ENCODE measurements around the gene MICAL2.
A peak's percentile ranks its signal among the peaks of the same experiment; 100 is the strongest.

Gene MICAL2

DNA sequence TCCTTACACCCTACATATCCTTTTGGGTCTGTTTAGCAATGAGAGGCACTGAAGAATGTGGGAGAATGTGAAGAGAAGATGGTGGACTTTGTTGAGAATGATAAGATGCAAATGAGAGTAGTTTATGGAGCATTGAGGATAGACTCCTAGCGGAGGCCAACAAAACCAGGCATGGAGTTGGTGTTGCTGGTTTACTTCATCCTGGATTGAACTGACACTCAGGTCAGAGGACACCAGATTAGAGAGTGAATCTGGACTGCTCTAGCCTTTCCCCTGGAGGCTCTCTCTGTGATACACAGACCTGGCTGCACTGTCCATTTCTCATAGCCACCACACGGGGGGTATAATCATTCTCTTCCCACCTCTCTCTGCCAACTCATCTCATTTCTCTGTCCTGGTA is 98.7 kb downstream of the MICAL2 start:
- DNase-seq (ENCODE audit: low spot score): no peak

DNA sequence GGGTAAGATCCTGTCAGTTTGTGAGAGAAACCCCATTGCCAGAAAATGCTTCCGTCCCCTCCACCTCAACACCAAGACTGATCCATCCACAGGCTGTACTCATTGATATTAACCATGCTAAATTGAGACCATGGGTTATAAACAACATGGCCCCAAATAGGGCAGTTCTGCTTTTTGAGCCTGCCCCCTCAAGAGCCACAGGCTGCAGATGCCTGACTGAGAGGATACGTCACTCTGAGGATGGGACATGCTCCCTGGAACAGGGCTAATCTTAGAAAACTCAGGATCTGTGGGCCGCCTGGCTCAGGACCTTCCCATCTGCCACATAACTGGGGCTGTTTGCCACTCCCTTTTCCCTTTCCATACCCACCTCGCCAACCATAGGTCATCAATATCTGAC is 99.8 kb downstream of the MICAL2 start:
- no peak for DNase-seq (ENCODE audit: low spot score)

DNA sequence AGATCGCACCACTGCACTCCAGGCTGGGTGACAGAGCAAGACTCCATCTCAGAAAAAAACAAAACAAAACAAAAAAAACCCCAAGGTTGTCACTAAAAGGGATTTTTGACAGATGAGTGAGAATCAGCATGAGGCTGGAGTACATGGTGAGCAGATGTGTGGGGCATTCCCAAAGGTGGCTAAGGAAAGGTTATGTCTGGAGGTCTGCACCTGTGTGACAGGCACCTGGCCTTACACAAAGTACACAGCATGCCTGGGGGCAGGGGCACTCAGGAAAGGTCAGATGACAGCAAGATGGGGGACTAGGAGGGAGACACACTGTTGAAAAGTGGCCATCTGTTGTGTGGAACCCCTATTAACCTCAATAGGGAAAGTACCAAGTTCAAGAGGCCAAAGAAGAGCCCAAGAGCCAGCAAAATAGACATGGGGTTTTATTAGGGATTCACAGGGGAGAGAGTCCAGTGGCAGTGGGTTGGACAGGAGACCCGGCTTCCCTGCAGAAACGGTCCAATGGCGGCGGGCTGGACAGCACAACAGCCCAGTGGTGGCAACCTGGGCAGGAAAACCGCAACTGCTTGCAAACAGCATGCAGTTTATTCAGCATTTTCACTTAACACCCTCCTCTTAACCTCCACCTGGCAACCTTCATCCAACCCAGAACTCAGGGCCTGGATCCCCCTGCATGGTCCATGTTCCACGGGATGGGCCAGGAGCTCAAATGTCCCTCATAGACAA is 101.1 kb downstream of the MICAL2 start:
- no peak for DNase-seq (ENCODE audit: low spot score)

DNA sequence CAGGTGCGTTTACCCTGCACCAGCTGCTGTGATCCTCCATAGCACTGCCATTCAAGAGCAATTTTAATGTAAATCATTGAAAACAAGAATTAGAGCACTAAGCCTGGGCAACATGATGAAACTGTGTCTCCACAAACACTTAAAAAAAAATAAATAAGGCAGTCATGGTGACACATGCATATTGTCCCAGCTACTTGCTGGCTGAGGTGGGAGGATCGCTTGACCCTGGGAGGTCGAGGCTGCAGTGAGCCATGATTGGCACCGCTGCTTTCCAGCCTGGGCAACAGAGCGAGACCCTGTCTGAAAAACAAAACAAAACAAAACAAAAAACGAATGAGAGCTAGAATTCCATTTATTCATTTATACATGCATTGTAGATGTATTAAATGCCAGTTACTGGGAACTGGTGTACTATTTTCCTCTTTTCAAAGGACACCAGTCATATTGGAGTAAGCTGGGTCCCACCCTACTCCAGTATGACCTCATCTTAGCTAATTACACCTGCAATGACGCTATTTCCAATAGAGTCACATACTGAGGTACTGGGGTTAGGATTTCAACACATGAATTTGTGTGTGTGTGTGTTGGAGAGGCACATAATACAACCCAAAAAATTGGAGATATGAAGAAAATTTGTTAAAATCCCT is 101.9 kb downstream of the MICAL2 start:
- DNase-seq (ENCODE audit: low spot score): no peak

DNA sequence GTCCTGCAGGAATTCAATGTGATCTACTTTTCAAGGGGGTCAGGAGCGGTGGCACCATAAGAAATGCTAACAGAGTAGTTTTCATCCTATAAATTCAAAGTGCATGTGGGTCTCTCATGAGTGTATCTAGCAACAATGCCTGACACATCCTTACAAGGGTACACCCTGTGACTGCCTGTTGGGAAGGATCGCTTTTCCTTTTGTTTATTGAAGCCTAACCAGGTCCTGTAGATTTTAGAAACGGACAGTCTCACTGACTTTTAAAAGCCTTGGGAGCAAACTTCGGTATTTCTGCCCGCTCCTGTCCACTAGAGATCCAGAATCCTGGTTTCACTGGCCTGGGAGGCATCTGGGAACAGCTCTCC is 102.4 kb downstream of the MICAL2 start:
- DNase-seq (ENCODE audit: low spot score): no peak

DNA sequence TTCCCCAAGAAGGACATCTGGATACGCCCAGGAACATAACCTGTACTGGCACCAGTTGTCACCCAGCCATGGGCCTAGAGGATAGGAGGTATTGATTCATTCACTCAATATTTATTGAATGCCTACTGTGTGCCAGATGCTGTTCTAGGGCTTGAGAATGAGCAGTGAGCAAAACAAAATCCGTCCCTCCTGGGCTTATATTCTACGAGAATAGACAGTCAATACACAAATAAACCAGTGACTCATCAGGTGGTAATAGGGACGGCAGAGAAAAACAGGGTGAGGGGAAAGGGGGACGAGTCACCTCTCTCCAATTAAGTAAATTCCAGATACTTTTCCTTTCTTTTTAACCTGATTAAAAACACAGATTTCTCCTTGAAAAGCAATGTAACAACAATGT is 103.5 kb downstream of the MICAL2 start:
- DNase-seq (ENCODE audit: low spot score): no peak

DNA sequence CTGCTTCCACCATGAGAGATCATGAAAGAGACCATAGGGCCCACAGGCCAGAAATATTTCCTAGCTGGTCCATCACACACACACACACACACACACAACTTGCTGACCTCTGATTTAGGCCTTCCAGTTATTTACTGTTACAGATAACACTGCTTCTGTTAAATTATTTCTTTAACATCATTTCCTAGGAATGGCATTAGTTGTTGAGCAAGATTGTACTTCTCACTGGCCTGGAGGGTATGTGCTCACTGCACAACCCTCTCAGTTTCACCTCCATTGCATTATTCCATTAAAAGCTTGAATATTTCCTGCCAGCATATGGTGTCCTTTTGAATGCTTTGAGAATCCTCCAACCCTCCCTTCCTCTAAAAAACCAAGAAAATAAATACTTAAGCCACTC is 104.4 kb downstream of the MICAL2 start:
- no peak for DNase-seq (ENCODE audit: low spot score)

DNA sequence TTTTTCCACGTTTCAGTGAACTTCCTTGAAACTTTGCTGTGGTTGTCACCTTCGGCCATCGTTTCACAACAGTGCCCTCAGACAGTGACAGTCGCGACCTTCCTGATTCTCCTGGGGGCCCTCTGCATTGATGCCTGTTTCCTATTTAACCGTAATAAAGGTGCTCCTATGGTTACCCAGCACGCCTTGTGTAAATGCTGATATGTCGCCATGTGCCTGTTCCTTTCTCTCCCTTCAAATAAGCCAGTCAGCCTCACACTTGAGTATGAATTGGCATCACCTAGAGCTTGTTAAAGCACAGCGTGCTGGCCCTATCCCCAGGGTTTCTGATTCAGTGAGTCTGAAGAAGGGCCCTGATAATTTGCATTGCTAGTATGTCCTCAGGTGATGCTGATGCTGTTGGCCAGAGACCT is 104.8 kb downstream of the MICAL2 start:
- DNase-seq (ENCODE audit: low spot score): no peak

DNA sequence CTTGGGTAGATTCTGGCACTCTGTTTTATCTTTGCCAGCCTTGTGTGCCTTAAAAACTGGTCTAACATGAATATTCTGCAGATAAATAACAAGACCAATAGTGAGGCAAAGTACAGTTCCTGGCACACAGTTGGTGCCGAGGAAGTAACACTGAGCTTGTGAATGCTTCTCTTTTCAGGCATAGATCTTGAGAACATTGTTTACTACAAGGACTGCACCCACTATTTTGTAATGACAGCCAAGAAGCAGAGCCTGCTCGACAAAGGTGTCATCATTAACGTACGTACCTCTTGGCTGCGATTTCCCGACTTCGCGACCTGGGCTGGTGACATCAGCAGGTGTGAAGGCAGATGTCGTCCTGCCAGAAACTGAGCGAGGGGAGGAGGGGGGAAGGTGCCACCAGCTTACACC is 105.7 kb downstream of the MICAL2 start:
- peak; percentile 27 for DNase-seq (ENCODE audit: low spot score)

DNA sequence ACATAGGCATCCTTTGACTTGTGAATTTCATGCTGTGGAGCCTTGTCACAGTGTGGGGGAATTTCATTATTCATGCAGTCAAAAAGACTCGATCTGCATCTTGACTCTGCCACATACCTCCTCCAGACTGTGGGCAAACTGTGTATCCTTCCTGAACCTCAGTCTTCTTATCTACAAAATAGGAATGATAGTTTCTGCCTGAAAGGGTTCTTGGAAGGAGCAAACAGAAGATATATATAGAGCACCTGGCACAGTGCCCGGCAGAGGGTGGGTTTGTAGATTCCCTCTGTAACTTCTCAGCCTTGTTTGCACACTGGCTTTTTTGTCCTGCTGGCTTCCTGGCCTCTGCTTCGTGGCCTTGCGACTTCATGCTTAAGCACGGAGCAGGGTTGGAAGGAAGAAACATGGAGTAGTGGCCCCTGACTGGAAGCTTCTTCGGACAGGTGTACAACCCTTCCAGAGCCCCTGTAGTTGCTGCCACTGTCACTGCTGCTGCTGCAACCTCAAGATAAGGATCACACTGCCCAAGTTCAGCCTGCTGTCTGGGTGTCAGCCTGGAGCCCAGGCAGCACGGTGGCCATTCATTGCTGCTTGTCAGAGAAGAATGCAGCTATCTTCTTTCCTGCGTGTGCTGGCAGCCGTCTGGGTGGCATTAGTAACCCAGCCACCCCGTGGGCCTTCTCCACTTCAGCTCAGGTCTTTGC is 106.4 kb downstream of the MICAL2 start:
- DNase-seq (ENCODE audit: low spot score): no peak

DNA sequence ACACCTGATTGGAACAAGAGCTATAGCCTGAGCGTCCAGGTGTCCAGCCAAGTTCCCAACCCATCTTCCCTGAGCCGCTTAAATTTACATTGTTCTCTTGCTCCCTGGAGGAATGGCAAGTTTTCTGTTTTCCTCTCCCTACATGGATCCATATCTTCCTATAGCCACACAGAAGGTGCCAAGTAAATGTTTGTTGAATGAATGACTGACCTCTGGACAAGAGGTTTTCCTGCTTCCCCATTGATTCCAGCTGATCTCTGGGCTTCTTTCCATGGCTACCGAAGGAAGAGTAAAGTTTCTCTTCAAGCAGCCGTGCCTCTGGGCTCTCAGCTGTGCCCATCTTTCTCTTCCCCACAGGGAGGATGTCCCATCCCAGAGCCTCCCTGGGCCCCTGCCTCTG is 107.5 kb downstream of the MICAL2 start:
- no peak for DNase-seq (ENCODE audit: low spot score)

DNA sequence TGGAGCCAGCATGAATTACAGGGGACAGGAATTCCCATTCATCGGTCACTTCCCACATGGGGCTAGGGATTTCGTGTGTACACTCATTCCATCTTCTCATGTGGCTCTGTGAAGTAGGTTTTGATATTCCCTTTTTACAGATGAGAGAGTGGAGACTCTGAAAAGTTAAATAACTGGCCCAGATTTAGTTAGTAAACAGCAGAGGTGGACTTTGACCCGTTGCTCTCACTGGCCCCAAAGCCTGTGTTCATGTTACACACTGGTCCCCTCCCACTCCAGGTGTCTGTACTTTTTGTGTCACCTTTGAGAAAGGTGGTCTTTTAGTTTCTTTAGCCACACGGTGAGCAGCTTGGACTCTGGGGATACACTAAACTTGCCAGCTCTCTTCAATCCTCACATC is 108.5 kb downstream of the MICAL2 start:
- DNase-seq (ENCODE audit: low spot score): no peak

DNA sequence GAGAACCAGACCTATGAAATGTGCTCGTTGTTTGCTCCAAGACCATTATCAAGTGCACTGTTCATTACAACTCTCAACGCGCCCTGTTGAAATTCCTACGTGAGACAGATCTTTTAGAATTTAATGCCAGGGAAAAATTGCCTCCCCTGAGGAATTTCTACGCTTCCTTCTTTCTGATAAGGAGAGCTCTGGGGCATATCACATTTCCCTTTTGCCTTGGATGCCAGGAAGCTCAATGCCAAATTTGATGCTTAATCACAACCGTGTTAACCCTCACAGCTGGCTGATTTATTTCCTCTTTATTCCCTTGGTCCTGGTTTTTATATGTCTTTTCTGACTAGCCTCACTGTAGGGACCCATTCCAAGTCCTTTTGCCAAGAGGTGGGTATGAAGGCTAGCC is 109.4 kb downstream of the MICAL2 start:
- no peak for DNase-seq (ENCODE audit: low spot score)

DNA sequence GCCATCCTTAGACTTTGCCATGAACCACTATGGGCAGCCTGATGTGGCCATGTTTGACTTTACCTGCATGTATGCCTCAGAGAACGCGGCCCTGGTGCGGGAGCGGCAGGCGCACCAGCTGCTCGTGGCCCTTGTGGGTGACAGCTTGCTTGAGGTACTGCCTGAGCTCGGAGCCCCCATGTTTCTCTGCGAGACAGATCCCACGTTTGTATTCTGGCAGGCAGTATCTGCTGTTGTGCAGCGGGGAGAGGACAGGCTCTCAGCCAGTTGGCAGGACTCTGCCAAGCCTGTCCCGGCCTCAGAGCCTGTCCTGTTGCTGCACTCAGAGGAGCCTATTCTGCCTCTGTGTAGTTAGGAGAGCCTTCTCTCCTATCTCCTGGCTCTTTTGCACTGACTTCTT is 109.9 kb downstream of the MICAL2 start:
- DNase-seq (ENCODE audit: low spot score): peak; percentile 91

DNA sequence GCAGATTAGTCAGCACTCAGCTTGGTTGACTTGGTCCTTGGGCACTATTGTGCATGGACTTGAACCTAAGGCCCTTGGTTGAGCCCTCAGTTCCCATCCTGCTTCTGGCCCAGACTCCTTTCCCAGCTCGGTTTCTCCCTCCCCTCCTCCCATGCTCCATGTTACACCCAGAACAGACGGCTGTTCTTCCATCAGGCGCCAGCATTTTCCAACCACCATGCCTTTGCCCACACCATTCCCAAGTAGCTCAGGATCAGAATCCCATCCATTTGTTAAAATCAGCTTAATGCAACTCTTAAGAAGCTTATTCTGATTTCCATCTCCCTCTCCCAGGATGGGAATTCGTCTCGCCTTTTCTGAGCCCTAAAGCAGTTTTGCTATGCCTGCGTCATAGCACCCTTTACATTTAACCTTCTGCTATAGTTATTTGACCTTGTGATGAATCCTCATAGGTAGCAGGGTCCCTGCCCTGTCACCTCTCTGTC is 110.7 kb downstream of the MICAL2 start:
- DNase-seq (ENCODE audit: low spot score): no peak

DNA sequence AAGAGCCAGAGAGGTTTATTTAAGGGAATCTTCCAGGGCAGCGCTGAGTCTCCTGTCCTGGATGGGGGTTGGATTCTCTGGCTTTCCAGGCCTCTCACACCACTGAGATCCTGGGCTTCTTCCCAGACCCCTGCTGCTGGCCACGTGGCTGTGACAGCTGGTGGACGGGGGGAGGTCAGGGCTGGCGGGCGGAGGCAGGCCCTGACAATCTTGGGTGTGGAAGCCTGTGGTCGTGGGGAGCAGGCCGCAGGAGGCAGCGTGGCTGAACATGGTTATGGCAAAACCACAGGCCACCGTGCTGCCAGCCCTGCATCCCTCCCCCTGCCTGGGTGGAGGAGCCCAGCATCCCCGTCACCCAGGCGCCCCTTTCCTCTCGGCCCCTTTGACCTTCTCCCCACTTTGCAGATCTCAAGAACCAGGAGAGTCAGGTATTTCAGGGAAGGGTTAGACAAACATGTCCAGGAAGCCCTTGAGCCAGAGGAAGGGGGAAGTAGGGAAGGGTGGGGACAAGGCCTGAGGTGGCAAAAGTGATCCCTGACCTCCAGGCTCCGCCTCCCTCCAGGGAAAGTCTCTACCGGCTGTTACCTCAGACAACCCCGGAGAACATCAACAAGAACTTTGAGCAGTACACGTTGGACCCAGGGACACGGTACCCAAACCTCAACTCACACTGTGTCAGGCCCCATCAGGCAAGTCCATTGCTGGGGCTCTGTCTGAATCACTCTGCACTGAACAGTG is 111.8 kb downstream of the MICAL2 start:
- peak; percentile 45 for DNase-seq (ENCODE audit: low spot score)

DNA sequence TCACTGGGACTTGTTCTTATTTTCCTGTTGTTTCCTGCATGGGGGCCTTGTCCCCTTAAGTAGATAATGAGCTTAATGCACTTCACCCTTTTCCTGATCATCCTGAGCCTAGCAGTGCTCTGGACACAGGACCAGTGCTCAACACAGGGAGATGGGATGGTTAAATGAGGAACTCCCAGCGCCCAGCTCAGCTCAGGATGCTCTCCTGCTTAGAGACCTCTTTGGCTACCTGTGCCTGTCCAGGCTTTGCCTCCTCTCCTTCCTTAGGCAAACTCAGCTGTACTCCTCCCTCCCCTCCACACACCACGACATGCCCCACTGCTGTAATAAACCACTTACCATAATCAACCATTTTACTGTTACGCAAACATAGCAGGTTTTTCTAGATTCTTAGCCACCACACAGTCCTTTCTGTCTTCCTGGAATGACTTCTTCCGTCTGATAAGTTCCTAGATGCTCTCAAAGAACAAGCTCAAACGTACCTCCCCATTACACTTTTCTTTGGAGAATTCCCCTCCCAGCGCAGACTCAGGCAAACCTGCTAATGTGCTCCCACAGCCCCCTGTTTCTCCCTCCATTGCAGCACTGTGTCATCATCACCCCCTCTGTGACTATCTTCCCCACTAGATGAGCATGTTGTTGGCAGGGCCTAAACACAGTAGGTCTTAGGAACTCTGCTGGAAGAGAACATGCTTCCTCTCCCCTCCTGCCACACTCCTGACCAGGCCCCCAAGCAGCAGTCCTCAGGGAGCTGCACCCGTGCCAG is 113.6 kb downstream of the MICAL2 start:
- no peak for DNase-seq (ENCODE audit: low spot score)

DNA sequence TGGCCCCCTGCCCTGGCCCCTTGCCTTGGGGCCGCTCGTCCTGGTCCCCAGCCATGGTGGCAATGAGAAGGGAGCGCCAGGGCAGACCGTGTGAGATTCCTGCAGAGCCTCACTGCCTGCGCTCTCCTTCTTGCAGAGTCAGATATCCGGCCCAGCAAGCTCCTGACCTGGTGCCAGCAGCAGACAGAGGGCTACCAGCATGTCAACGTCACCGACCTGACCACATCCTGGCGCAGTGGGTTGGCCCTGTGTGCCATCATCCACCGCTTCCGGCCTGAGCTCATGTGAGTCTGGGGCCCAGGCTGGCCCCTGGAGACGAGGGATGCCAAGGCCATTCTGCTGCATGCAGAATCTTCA is 114.1 kb downstream of the MICAL2 start:
- peak; percentile 64 for DNase-seq (ENCODE audit: low spot score)

DNA sequence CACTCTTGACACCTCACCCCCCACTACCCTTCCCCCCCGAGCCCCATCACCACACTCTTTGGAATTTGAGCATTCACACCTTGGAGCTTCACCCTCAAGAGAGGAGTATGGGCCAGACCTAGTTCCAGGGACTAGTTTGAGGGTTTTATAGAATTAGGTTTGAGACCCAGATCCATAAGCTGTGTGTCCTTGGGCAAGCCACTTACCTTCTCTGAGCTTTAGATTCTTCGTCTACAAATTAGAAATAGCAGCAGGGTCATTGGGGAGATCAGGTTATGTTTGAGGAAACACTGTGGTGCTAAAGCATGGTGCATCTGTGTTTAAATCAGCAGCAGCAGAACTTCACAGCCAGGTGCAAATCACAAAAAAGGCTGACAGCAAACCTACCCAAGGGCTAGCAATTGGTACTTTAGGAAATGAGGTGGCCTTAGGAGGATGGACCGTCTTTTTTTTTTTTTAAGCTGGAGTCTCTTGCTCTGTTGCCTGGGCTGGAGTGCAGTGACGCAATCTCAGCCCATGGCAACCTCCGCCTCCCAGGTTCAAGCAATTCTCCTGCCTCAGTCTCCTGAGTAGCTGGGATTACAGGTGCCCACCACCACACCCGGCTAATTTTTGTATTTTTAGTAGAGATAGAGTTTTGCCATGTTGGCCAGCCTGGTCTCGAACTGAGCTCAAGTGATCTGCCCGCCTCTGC is 114.8 kb downstream of the MICAL2 start:
- DNase-seq (ENCODE audit: low spot score): no peak

DNA sequence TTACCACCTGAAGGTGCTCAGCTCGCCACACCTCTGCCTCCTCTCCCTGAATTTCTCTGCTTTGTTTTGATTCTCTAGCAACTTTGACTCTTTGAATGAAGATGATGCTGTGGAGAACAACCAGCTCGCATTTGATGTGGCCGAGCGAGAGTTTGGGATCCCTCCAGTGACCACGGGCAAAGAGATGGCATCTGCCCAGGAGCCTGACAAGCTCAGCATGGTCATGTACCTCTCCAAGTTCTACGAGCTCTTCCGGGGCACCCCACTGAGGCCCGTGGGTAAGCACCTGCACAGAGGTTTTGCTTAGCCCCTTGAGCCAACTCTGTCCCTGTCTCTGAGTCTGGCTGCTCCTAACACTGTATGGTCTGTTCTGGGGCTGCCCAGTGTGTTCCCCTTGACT is 115.7 kb downstream of the MICAL2 start:
- DNase-seq (ENCODE audit: low spot score): no peak
